D721Med (cell line): ENCODE data around the gene CD14.

ENCODE experiments used
- DNase-seq: peaks from one replicate; pipeline ENCODE4 v3.0.0; 2011; ENCODE audit warnings: low spot score; ENCODE audit not compliant: insufficient read length
- FAIRE-seq: peaks from 2 replicates; lab custom pipeline; 2011; peaks lifted over from hg19 to GRCh38; lab: Jason Lieb, UNC
- TF ChIP-seq, protein P1 (sequence below): IDR thresholded peaks from 2 replicates; pipeline ENCODE4 v1.5.1; 2012; ENCODE audit warnings: mild to moderate bottlenecking, control low read depth; ENCODE audit not compliant: insufficient read depth; ENCODE audit errors: missing control alignments

Gene CD14

DNA sequence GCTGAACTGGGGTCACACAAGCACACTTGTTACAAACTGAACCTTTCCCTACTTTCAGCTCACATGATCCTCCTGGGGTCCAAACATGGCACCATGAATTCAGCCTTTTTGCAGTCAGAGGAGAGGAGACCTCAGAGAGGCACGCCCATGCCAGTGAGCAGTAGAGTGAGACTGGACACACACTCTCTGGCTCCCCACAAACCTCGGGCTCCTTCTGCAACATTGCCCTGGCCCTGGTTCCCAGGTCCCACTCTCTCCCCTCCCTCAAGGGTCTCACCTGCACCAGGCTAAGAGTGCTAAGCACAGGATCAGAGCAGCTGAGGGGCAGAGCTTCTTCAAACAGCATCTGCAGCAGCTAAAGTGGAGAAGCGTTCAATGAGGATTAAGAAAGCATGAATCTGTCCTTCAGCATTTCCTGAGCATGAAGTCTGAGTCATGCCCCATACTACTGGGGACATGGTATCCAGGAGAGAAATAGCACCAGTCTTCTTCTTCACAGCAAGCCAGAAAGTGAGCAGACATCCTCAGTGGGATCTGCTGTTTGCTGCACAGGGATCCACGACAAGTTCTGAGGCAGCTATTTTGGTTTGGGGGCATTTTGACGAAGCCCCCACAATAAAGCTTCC, 41.1 kb downstream of the CD14 start:
- no peak for DNase-seq
- FAIRE-seq: no peak
- TF ChIP-seq, protein P1, sequence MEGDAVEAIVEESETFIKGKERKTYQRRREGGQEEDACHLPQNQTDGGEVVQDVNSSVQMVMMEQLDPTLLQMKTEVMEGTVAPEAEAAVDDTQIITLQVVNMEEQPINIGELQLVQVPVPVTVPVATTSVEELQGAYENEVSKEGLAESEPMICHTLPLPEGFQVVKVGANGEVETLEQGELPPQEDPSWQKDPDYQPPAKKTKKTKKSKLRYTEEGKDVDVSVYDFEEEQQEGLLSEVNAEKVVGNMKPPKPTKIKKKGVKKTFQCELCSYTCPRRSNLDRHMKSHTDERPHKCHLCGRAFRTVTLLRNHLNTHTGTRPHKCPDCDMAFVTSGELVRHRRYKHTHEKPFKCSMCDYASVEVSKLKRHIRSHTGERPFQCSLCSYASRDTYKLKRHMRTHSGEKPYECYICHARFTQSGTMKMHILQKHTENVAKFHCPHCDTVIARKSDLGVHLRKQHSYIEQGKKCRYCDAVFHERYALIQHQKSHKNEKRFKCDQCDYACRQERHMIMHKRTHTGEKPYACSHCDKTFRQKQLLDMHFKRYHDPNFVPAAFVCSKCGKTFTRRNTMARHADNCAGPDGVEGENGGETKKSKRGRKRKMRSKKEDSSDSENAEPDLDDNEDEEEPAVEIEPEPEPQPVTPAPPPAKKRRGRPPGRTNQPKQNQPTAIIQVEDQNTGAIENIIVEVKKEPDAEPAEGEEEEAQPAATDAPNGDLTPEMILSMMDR: no peak

DNA sequence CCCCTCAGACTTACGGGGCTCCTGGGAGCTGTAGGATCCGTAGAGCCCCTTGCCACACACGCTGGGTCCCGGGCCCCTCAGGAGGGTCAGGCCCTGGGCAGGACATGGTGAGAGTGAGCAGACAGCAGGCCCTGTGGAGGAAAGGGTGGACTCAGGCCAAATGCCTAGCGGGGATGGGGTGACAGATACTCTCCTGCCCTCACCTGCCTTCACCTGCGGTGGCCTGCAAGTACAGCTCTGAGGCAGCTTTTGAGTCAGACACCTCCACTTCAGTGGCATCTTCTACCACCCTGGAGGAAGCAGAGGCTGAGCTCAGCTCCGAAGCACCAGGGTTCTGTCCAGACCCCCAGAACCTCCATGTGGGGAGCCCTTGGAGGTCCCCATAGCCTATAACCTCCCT, 42.1 kb downstream of the CD14 start:
- TF ChIP-seq, protein P1: no peak
- FAIRE-seq (no peak), DNase-seq (no peak)

DNA sequence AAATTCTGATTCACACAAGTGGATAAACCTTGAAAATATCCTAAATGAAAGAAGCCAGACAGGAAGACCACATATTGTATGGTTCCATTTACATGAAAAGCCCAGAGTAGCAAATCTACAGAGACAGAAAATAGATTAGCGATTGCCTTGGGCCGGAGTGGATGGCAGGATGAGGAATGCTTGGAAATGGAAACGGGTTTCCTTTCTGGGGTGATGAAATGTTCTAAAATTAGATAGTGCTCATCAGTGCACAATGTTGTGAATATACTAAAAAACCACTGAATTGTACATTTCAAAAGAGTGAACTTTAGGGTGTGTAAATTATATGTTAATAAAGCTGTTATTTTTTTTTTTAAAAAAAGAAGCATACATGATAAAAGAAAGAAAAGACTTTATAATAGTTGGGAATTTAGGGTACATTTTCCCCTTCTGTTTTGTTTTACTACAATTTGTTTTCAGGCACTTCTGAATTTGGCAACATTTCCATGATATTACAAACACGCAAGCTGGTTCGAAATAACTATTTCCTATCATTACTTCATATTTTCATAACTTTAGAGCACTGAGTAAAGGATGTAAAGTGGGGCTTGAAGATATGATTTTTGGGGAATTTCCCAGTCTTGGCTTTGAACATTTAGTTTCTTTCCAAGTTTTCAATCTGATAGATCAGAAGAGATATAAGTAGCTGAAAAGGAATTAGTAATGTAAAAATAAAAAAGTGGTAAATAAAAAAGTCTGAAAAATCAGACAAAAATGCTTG, 44.5 kb downstream of the CD14 start:
- DNase-seq (no peak), FAIRE-seq (no peak)
- TF ChIP-seq, protein P1: no peak

DNA sequence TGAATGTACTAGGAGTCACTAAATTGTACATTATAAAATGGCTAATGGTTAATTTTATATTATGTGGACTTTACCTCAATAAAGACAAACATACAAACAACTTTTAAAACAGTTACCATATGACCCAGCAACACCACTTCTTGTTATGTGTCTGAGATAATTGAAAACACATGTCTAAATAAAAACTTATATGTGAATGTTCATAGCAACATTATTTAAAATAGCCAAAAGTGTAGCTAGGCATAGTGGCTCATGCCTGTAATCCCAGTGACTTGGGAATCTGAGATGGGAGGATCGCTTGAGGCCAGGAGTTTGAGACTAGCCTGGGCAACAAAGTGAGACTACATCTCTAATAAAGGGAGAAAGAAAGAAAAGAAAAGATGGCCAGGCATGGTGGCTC, 45.5 kb downstream of the CD14 start:
- DNase-seq (no peak), FAIRE-seq (no peak)
- TF ChIP-seq, protein P1: no peak
